IMR-90 (cell line): ENCODE results near the gene ABCC4. TPM values are rescaled to one million over a fixed set of nuclear protein-coding genes. Genes with fewer than 3 reads are reported as not detected.

Experiments
- ATAC-seq: fragments of 200-7000 bp; cut with Tn5 transposase; 2 replicates; pipeline ENCODE4 v1.9.1; 2020; ENCODE audit warnings: low read depth, mild to moderate bottlenecking, moderate library complexity
- BruUV-seq: library from RNA; stranded (reverse); fragments of 400-500 nt; replicated peaks from 2 replicates; lab custom pipeline; 2021; lab: Mats Ljungman, UMichigan
- CTCF ChIA-PET: fragments of 300-600 bp; formaldehyde crosslinking; extraction: SDS; loops from one replicate; lab custom pipeline; 2021; ENCODE audit warnings: antibody characterized with exemption; lab: Yijun Ruan, JAX
- POLR2A ChIA-PET: fragments of 300-600 bp; sonication (Branson Sonifier 250); formaldehyde crosslinking; loops from one replicate; lab custom pipeline; 2022; ENCODE audit warnings: antibody characterized with exemption; ENCODE audit not compliant: unreplicated experiment; lab: Charles Lee
- DNase-seq: peaks from one replicate; pipeline ENCODE4 v3.0.0; 2013
- H2AFZ ChIP-seq: replicated peaks from 2 replicates; pipeline ENCODE3; 2013; ENCODE audit warnings: low read length, mild to moderate bottlenecking; ENCODE audit not compliant: poor library complexity
- H2AK5ac ChIP-seq: 2 replicates; pipeline ENCODE4 v1.6.1; 2013; ENCODE audit warnings: low read depth, low read length, inconsistent platforms
- H2AK9ac ChIP-seq: replicated peaks from 2 replicates; pipeline ENCODE3; 2013; ENCODE audit warnings: mild to moderate bottlenecking, low read depth, low read length, moderate library complexity; ENCODE audit not compliant: poor library complexity
- H2BK120ac ChIP-seq: 2 replicates; pipeline ENCODE4 v1.6.1; 2013; ENCODE audit warnings: low read depth, low read length, inconsistent platforms
- H2BK15ac ChIP-seq: 3 replicates; pipeline ENCODE4 v1.6.1; 2013; ENCODE audit warnings: low read depth, low read length, inconsistent platforms
- H2BK20ac ChIP-seq: 2 replicates; pipeline ENCODE4 v1.6.1; 2013; ENCODE audit warnings: low read depth, mild to moderate bottlenecking, inconsistent platforms, low read length, moderate library complexity
- H2BK5ac ChIP-seq: 2 replicates; pipeline ENCODE4 v1.6.1; 2013; ENCODE audit warnings: mild to moderate bottlenecking, low read depth, low read length, inconsistent platforms; ENCODE audit not compliant: poor library complexity, severe bottlenecking
- H3K14ac ChIP-seq: replicated peaks from 2 replicates; pipeline ENCODE4 v1.6.1; 2013; ENCODE audit warnings: low read depth, low read length, inconsistent platforms
- H3K18ac ChIP-seq: 2 replicates; pipeline ENCODE4 v1.6.1; 2013; ENCODE audit warnings: low read depth, low read length, control low read depth
- H3K23ac ChIP-seq: 2 replicates; pipeline ENCODE4 v1.6.1; 2013; ENCODE audit warnings: low read depth, low read length, inconsistent platforms
- H3K27ac ChIP-seq: 2 replicates; pipeline ENCODE4 v1.5.1; 2013; ENCODE audit warnings: mild to moderate bottlenecking, control low read depth, low read length; ENCODE audit not compliant: insufficient read depth
- H3K27me3 ChIP-seq: 2 replicates; pipeline ENCODE4 v1.6.1; 2013; ENCODE audit warnings: low read length; ENCODE audit not compliant: control insufficient read depth, insufficient read depth
- H3K36me3 ChIP-seq: 2 replicates; pipeline ENCODE4 v1.6.1; 2013; ENCODE audit warnings: low read length, mixed read lengths; ENCODE audit not compliant: control insufficient read depth, insufficient read depth
- H3K4ac ChIP-seq: 2 replicates; pipeline ENCODE4 v1.6.1; 2013; ENCODE audit warnings: low read depth, low read length, inconsistent platforms
- H3K4me1 ChIP-seq: 2 replicates; pipeline ENCODE4 v1.6.1; 2013; ENCODE audit warnings: low read length, mixed read lengths; ENCODE audit not compliant: control insufficient read depth, insufficient read depth
- H3K4me2 ChIP-seq: 2 replicates; pipeline ENCODE4 v1.6.1; 2013; ENCODE audit warnings: low read depth, mild to moderate bottlenecking, control low read depth, low read length, moderate library complexity
- H3K4me3 ChIP-seq: 2 replicates; pipeline ENCODE4 v1.5.1; 2013; ENCODE audit warnings: low read depth, mild to moderate bottlenecking, control low read depth, low read length, moderate library complexity; ENCODE audit not compliant: insufficient read depth
- H3K56ac ChIP-seq: 2 replicates; pipeline ENCODE4 v1.6.1; 2013; ENCODE audit warnings: low read length, inconsistent platforms; ENCODE audit not compliant: insufficient read depth; ENCODE audit errors: extremely low read depth
- H3K79me1 ChIP-seq, 2 experiments: 2 replicates each; pipeline ENCODE4 v1.6.1; 2013; ENCODE audit warnings: low read length in 2 of 2, inconsistent platforms in 1 of 2, low read depth in 1 of 2
- H3K9ac ChIP-seq: 2 replicates; pipeline ENCODE4 v1.6.1; 2013; ENCODE audit warnings: low read depth, low read length, control low read depth
- H3K9me1 ChIP-seq: 2 replicates; pipeline ENCODE4 v1.6.1; 2013; ENCODE audit warnings: low read length, inconsistent platforms; ENCODE audit not compliant: insufficient read depth
- H3K9me3 ChIP-seq: 2 replicates; pipeline ENCODE4 v1.6.1; 2013; ENCODE audit warnings: low read length; ENCODE audit not compliant: control insufficient read depth, insufficient read depth
- H4K20me1 ChIP-seq: 2 replicates; pipeline ENCODE4 v1.6.1; 2013; ENCODE audit warnings: low read length, inconsistent platforms; ENCODE audit not compliant: insufficient read depth
- H4K5ac ChIP-seq: 2 replicates; pipeline ENCODE4 v1.6.1; 2013; ENCODE audit warnings: mild to moderate bottlenecking, low read depth, low read length, control low read depth
- H4K8ac ChIP-seq, 2 experiments: 2 replicates each; pipeline ENCODE4 v1.6.1; 2013; ENCODE audit warnings: low read depth in 2 of 2, low read length in 2 of 2, control low read depth in 1 of 2, inconsistent platforms in 1 of 2
- H4K91ac ChIP-seq: 2 replicates; pipeline ENCODE4 v1.6.1; 2013; ENCODE audit warnings: low read depth, low read length, inconsistent platforms; ENCODE audit not compliant: insufficient read depth
- CEBPB ChIP-seq: IDR thresholded peaks from 2 replicates; pipeline ENCODE4 v1.6.1; 2012; ENCODE audit warnings: low read depth, low read length, improper control_type of control experiment
- WGBS, 2 experiments: methylation state at CpG; one replicate each; pipeline versions ENCODE4 v1.1.5 to v1.1.7; 2013; ENCODE audit warnings: missing lambda C conversion rate in 2 of 2; ENCODE audit not compliant: insufficient read length in 1 of 2; ENCODE audit errors: extremely low coverage in 2 of 2; 5-methylcytosine and 5-hydroxymethylcytosine counted together
- dilution Hi-C: fragments of 300-500 bp; cut with HindIII; formaldehyde crosslinking; loops from one replicate; pipeline ENCODE4 v1.14.3; 2018; ENCODE audit warnings: low sequenced_read_pairs; ENCODE audit not compliant: unreplicated experiment
- in situ Hi-C: fragments of 300-500 bp; cut with MboI; formaldehyde crosslinking; loops from 3 replicates; pipeline ENCODE4 v1.14.3; 2019; ENCODE audit warnings: low sequenced_read_pairs, inconsistent platforms, mixed read lengths
- intact Hi-C: fragments of 100-400 bp; cut with micrococcal nuclease; formaldehyde crosslinking; loops from 2 replicates; pipeline ENCODE4 v1.10.0; 2022
- polyA plus RNA-seq, 3 experiments: library from polyadenylated mRNA; depleted of rRNA; stranded (reverse); fragments of >200 nt; gene quantifications; 2 replicates each; pipeline ENCODE4 v1.2.3, GENCODE V29; 2012; ENCODE audit warnings: low replicate concordance in 1 of 3
- total RNA-seq: library from RNA; depleted of rRNA; stranded (reverse); fragments of >200 nt; gene quantifications from 2 replicates; pipeline ENCODE4 v1.2.3, GENCODE V29; 2012

The ABCC4 gene
- total and polyA plus RNA-seq, 2 of the 4 experiments (the other 2 are of a cell fraction) = 16.6 to 41.4 TPM

DNA sequence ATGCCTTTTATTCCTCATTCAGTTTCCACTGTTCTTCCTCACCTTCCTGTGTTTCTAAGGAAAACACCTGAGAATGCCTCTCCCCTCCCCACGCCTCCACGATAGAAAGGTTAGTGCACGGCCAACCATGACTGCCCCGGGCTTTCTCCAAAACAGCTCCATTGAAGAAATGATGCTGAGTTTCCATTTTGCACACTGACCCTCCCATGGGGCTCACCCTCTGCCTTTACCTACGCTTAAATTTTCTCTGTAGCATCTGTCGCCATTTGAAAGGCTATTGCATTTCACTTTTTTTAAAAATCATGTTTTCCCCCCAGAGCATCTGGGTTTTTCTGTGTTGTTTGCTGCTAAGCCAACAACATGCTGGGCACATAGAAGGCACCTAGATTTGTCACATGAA, 48.2 kb downstream of the ABCC4 start:
- Histone ChIP-seq H3K4me3 (no peak overlapping the region), H3K27me3 (no peaks in the 10 kb centered on the region), H3K18ac (no peak overlapping the region), H2BK15ac (no peak overlapping the region), H3K27ac (no peak overlapping the region), H3K56ac (no peak overlapping the region), H3K79me1 (peaks cover 40 to 93% of the 10 kb centered on the region in 2 experiments), H2BK120ac (no peak overlapping the region), H3K23ac (no peak overlapping the region), H4K20me1 (peaks cover 6% of the 10 kb centered on the region; the same call in 1 of the 2 replicates), H3K9ac (no peak overlapping the region), H4K91ac (0 out of 2 replicates have a peak overlapping the region, but pooled peaks have one; percentile 0), H2AK9ac (no peak overlapping the region), H3K9me1 (peaks cover 37% of the 10 kb centered on the region), H4K5ac (no peak overlapping the region), H2BK20ac (no peak overlapping the region), H3K36me3 (peaks cover 8% of the 10 kb centered on the region; the same call in 1 of the 2 replicates), H3K4ac (peak overlapping the region; percentile 0; the same call in 1 of the 2 replicates), H4K8ac (no peak overlapping the region), H2BK5ac (no peak overlapping the region), H2AFZ (no peak overlapping the region), H3K4me2 (no peak overlapping the region), H2AK5ac (no peak overlapping the region), H3K9me3 (no peaks in the 10 kb centered on the region), H3K14ac (no peak overlapping the region), H3K4me1 (peaks cover 18% of the 10 kb centered on the region)
- ChIA-PET CTCF (no interaction called here), POLR2A (no interaction called here)
- no peak for TF ChIP-seq CEBPB
- no TSS peak for BruUV-seq
- in situ Hi-C loops = no loop called here
- DNase-seq = no peak
- dilution Hi-C loops = no loop called here
- 96% methylated on average over 5 of the region's 6 CpGs; no CpG with 5 or more reads in 1 of the 2 experiments for WGBS, 2 experiments
- ATAC-seq = no peak
- intact Hi-C loops = no loop called here
